Osteoblast (primary cell): Measurements from ENCODE around the gene CA9. TPM values are rescaled to one million over a fixed set of nuclear protein-coding genes. Genes with fewer than 3 reads are reported as not detected.

Experiments used
- DNase-seq: peaks from one replicate; pipeline ENCODE4 v3.0.0; 2011; ENCODE audit warnings: low spot score, mixed read lengths; ENCODE audit not compliant: insufficient read length; ENCODE audit errors: missing footprints
- H2AFZ ChIP-seq: 2 replicates; pipeline ENCODE4 v1.6.0; 2011; ENCODE audit warnings: mild to moderate bottlenecking, low read length
- H3K27ac ChIP-seq: 2 replicates; pipeline ENCODE4 v1.5.1; 2011; ENCODE audit warnings: mild to moderate bottlenecking, low read depth, low read length, moderate library complexity
- H3K27me3 ChIP-seq: 2 replicates; pipeline ENCODE4 v1.6.0; 2012; ENCODE audit warnings: mild to moderate bottlenecking, control low read depth, inconsistent platforms, low read length, moderate library complexity; ENCODE audit not compliant: insufficient read depth
- H3K36me3 ChIP-seq: 2 replicates; pipeline ENCODE4 v1.5.1; 2011; ENCODE audit warnings: mild to moderate bottlenecking, low read length, control low read depth, moderate library complexity; ENCODE audit not compliant: insufficient read depth
- H3K4me1 ChIP-seq: 2 replicates; pipeline ENCODE4 v1.5.1; 2011; ENCODE audit warnings: mild to moderate bottlenecking, low read length, control low read depth, moderate library complexity; ENCODE audit not compliant: insufficient read depth
- H3K4me2 ChIP-seq: 2 replicates; pipeline ENCODE4 v1.6.0; 2011; ENCODE audit warnings: mild to moderate bottlenecking, low read length; ENCODE audit not compliant: insufficient read depth
- H3K4me3 ChIP-seq: fragments of 200-600 bp; sonication (generic); 3 replicates; pipeline ENCODE4 v1.5.1; 2012; ENCODE audit warnings: mild to moderate bottlenecking, low read length, inconsistent platforms; ENCODE audit not compliant: insufficient read depth
- H3K79me2 ChIP-seq: 2 replicates; pipeline ENCODE4 v1.6.0; 2012; ENCODE audit warnings: mild to moderate bottlenecking, low read length, control low read depth, inconsistent platforms; ENCODE audit not compliant: insufficient read depth
- H3K9me3 ChIP-seq: 2 replicates; pipeline ENCODE4 v1.5.1; 2011; ENCODE audit warnings: low read depth, low read length, control low read depth
- H4K20me1 ChIP-seq: 2 replicates; pipeline ENCODE4 v1.6.0; 2012; ENCODE audit warnings: mild to moderate bottlenecking, low read length, control low read depth; ENCODE audit not compliant: insufficient read depth
- CTCF ChIP-seq: IDR thresholded peaks from 2 replicates; pipeline ENCODE4 v1.5.1; 2011; ENCODE audit warnings: mild to moderate bottlenecking, low read depth, low read length, moderate library complexity; ENCODE audit errors: extremely low read depth
- total RNA-seq: library from RNA; depleted of rRNA; stranded (reverse); fragments of >200 nt; gene quantifications from 2 replicates; pipeline ENCODE4 v1.2.3, GENCODE V29; 2012

Gene CA9
- total RNA-seq, 1 donor, result not detected

GRCh38 chr9:35686222-35687203 lies 12.8 kb downstream of the CA9 start:
- TF ChIP-seq CTCF, result no peak
- no peak overlapping the region for H2AFZ ChIP-seq
- H3K36me3 ChIP-seq, result peaks cover 71% of the 10 kb centered on the region
- peaks cover 55% of the 10 kb centered on the region for H3K4me1 ChIP-seq
- H3K4me3 ChIP-seq, result peak overlapping the region; percentile 93
- no peaks in the 10 kb centered on the region for H3K9me3 ChIP-seq
- no peaks in the 10 kb centered on the region for H3K27me3 ChIP-seq
- peak overlapping the region; percentile 100 for H3K4me2 ChIP-seq
- H4K20me1 ChIP-seq, result peaks cover 81% of the 10 kb centered on the region
- DNase-seq, result peak; percentile 93
- H3K79me2 ChIP-seq, result peaks cover 52% of the 10 kb centered on the region
- peak overlapping the region; percentile 83 for H3K27ac ChIP-seq

GRCh38 chr9:35687306-35687705 lies 13.6 kb downstream of the CA9 start:
- peaks cover 52% of the 10 kb centered on the region for H3K79me2 ChIP-seq

GRCh38 chr9:35687972-35688557 lies 14.3 kb downstream of the CA9 start:
- peak overlapping the region; percentile 83 for H3K27ac ChIP-seq
- H3K4me2 ChIP-seq, result peak overlapping the region; percentile 100
- TF ChIP-seq CTCF, result no peak
- peak; percentile 79 for DNase-seq
- H3K27me3 ChIP-seq, result no peaks in the 10 kb centered on the region
- peaks cover 52% of the 10 kb centered on the region for H3K79me2 ChIP-seq
- H4K20me1 ChIP-seq, result peaks cover 66% of the 10 kb centered on the region
- H2AFZ ChIP-seq, result no peak overlapping the region
- peaks cover 56% of the 10 kb centered on the region for H3K36me3 ChIP-seq
- peak overlapping the region; percentile 93 for H3K4me3 ChIP-seq
- H3K4me1 ChIP-seq, result peaks cover 53% of the 10 kb centered on the region
- no peaks in the 10 kb centered on the region for H3K9me3 ChIP-seq

More at GRCh38 chr9:35687306-35687705, 13.6 kb downstream of the CA9 start:
- Histone ChIP-seq H3K27me3 (no peaks in the 10 kb centered on the region), H3K36me3 (peaks cover 63% of the 10 kb centered on the region), H3K4me3 (peak overlapping the region; percentile 93), H3K27ac (peak overlapping the region; percentile 83), H3K4me2 (peak overlapping the region; percentile 100), H2AFZ (no peak overlapping the region), H3K9me3 (no peaks in the 10 kb centered on the region), H4K20me1 (peaks cover 73% of the 10 kb centered on the region), H3K4me1 (peaks cover 56% of the 10 kb centered on the region)
- DNase-seq, result peak; percentile 52
- TF ChIP-seq CTCF, result no peak
